Measurements from ENCODE around the gene CENPH. TPM values are rescaled to one million over a fixed set of nuclear protein-coding genes. Genes with fewer than 3 reads are reported as not detected.

Gene CENPH, protein sequence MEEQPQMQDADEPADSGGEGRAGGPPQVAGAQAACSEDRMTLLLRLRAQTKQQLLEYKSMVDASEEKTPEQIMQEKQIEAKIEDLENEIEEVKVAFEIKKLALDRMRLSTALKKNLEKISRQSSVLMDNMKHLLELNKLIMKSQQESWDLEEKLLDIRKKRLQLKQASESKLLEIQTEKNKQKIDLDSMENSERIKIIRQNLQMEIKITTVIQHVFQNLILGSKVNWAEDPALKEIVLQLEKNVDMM
- 5.5 and 6.1 TPM in 2 replicates for total RNA-seq

GRCh38 chr5:69189162-69190086, at the start of gene CENPH:
TSS of gene CENPH (plus strand) at chr5:69189583. CDS start at chr5:69189635, 52 bp downstream.

DNA sequence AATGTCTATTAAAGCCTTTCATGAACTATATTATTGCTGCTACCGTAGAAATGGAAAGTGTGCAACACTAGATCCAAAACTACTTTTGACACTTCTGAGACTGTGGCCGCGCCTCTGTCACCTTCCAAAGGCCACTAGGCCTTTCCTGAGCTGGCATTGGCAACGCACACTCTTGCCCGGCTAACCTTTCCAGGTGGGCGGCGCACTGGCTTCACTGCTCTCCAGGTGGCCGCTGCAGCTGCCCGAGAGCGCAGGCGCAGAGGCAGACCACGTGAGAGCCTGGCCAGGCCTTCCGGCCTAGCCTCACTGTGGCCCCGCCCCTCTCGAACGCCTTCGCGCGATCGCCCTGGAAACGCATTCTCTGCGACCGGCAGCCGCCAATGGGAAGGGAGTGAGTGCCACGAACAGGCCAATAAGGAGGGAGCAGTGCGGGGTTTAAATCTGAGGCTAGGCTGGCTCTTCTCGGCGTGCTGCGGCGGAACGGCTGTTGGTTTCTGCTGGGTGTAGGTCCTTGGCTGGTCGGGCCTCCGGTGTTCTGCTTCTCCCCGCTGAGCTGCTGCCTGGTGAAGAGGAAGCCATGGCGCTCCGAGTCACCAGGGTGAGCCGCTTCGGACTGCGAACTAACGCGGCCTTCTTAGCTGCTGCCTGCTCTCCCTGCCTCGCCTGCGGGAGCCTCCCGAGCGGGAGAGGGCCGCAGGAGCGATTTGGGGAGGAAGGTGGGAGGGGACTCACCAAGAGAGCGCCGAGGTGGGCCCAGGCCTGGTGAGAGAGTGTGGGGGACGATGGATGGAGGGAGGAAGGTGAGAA, 22.5 kb upstream of the CENPH start, which contains the start of gene CCNB1:
Gene CCNB1 (plus strand): TSS at position 465 of the 807 bp plus-strand sequence. CDS start 113 bp downstream, at position 578.

DNA sequence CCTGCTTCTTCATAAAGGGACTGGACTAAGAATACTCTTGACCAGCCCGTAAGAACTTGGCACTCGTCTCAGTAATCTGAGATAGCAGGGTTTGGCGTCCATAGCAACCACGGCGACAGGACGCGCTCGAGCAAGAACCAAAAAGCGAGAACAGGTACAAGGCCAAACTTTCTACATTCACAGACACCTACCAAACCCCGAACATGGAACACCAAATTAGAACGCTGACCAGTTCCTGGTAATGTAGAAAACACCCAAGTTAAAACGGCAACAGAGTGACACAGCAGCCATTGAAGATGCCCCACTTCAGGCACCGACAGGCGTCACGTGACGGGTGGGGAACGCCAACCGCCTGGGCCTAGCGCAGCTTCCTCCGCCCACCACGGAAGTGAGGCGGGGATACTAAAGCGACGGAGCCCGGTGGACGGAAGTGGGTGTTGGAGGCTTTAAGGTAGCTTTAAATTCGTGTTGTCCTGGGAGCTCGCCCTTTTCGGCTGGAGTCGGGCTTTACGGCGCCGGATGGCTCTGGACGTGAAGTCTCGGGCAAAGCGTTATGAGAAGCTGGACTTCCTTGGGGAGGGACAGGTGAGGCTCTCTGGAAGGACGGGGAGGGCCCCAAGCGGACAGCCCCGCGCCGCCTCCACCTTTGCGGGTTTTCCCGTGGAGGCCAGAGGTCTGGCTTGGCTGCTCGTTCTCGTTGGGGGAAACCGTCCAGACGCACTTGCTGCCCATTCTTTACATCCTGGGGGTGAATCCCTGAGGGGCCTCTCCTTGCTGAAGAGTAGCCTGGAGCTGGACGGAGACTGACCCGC, 45.3 kb downstream of the CENPH start, which contains the start of gene CDK7:
Gene CDK7 (plus strand): TSS at position 430 of the 812 bp plus-strand sequence. CDS start 90 bp downstream, at position 520.

Other genes with a start within 250 kb of the CENPH start
- 61.3 and 71.8 TPM in 2 replicates for gene SLC30A5, start 95.6 kb upstream of the CENPH start, total RNA-seq
- 73.4 and 172 TPM in 2 replicates for gene CCNB1, start 22.4 kb upstream of the CENPH start, total RNA-seq
- 58.5 and 60.7 TPM in 2 replicates for gene CDK7, start 45.3 kb downstream of the CENPH start, total RNA-seq
- 2.6 and 3.3 TPM in 2 replicates for gene CCDC125, start 143.2 kb downstream of the CENPH start, total RNA-seq
- gene AK6, start 179.9 kb downstream of the CENPH start, total RNA-seq, result 40.6 and 55.3 TPM in 2 replicates
- gene TAF9, start 179.9 kb downstream of the CENPH start, total RNA-seq, result 79.0 and 89.0 TPM in 2 replicates
- gene RAD17, start 180.2 kb downstream of the CENPH start, total RNA-seq, result 13.5 and 15.4 TPM in 2 replicates
- gene MARVELD2, start 225.5 kb downstream of the CENPH start, total RNA-seq, result 1.7 and 2.1 TPM in 2 replicates

Measured in endothelial cell of coronary artery (primary cell).